ENCODE results near the gene TGFB2. TPM values are rescaled to one million over a fixed set of nuclear protein-coding genes. Genes with fewer than 3 reads are reported as not detected.
A peak's percentile ranks its signal among the peaks of the same experiment; 100 is the strongest.

The TGFB2 gene
- total RNA-seq, 2 experiments from 2014 or later = 0.04 TPM; not detected in 1

DNA sequence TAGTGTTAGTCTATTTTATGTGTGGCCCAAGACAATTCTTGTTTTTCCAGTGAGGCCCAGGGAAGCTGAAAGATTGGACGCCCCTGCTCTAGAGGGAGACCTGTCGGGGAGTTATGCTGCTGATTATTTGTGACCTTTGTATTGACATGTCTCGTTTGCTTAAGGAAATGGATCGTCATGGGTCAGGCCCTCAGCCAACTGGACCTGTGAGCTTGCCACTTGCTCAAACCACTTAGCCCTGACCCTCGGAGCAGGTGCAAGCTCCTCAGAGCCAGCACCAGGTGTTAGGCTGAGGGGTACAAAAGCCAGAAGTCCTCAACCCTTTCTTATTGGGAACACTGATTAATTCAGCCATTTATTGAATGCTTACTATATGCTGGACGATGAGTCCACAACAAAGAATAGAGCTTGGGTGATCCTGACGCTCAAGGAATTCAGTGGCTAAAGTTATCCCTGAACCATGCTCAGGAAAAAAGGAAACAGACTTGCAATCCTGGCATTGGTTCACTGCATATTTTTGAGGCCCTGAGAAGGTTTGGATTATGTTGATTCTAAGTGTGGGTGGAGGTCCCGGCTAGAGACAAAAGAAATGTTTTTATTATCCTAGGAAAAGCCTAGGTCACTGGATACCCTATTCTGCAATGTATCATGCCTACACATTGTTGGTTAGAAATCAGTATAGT, 19.0 kb downstream of the TGFB2 start:
- no peaks in the 10 kb centered on the region for H3K4me1 Mint-ChIP-seq
- no peaks in the 10 kb centered on the region for H3K9me3 Mint-ChIP-seq
- H3K27me3 Mint-ChIP-seq = peaks cover 7% of the 10 kb centered on the region
- no peaks in the 10 kb centered on the region for H3K36me3 Mint-ChIP-seq
- no peak overlapping the region for H3K4me3 Mint-ChIP-seq
- no peak for DNase-seq
- no peak overlapping the region for H3K27ac Mint-ChIP-seq

DNA sequence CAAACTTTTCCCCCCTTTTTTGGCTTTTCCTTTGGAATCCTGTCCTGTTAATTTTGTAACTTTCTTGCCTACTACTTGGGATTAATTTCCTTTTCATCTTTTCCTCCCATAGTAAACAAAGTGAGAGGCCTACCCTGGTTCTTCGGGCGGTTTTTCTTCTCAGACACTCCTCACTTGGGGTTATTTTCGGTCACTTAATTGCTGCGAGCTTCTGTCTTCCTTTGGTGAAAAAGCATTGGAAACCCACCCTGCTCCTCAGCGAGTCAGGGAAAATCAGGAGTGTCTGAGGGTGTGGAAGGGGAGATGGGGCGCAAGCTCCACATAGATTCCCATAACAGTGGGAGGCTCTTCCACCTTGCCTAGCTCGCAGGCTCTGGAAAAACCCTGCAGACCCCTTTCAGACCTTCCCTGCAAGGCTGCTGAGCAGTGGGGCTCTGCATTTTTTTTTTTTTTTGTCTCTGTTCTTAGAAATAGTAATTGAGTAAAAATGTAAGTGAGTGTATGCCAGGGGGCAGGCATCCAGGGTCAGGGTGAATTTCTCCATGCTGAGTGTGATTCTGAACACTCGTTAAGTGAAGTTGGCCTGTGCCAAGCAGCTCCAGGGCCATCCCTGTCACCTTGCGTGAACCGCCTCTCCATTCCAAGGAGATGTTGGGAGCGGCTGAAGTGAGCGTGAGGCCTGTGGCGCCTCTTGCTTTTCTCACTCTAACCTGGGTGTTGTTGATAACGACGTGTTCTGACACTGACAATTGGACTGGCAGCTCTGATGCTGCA, 20.3 kb downstream of the TGFB2 start:
- DNase-seq = no peak
- Mint-ChIP-seq H3K27me3 (peaks cover 7% of the 10 kb centered on the region), H3K4me1 (no peaks in the 10 kb centered on the region), H3K36me3 (no peaks in the 10 kb centered on the region), H3K9me3 (no peaks in the 10 kb centered on the region), H3K4me3 (no peak overlapping the region), H3K27ac (no peak overlapping the region)

DNA sequence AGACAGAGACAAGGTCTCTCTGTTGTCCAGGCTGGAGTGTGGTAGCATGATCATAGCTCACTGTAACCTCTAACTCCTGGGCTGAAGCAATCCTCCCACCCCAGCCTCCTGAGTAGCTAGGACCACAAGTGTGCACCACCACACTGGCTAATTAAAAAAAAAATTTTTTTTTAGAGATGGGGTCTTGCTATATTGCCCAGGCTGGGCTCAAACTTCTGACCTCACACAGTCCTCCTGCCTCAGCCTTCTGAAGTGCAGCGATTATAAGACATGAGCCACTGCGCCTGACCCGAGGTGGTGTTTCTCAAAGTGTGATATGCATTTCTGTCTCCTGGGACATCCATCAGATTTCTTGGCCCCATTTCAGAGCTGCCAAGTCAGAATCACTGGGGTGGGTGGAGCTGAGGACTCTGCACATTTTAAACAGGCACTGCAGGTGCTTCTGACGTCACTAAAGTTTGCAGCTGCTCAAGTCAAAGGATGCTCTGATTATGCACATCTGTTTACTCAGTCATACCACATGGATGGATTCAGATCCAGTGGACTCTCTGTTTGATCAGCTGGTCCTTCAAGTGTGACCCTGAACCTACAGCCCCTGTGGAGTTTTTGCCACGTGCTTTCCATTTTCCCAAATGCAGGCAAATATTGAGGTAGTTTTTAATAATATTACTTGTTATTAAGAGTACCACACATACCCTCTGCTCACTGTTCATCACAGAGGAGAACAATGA, 21.4 kb downstream of the TGFB2 start:
- Mint-ChIP-seq H3K27me3 (peaks cover 7% of the 10 kb centered on the region), H3K9me3 (no peaks in the 10 kb centered on the region), H3K36me3 (peaks cover 2% of the 10 kb centered on the region), H3K4me3 (no peak overlapping the region), H3K27ac (no peak overlapping the region), H3K4me1 (no peaks in the 10 kb centered on the region)
- no peak for DNase-seq

DNA sequence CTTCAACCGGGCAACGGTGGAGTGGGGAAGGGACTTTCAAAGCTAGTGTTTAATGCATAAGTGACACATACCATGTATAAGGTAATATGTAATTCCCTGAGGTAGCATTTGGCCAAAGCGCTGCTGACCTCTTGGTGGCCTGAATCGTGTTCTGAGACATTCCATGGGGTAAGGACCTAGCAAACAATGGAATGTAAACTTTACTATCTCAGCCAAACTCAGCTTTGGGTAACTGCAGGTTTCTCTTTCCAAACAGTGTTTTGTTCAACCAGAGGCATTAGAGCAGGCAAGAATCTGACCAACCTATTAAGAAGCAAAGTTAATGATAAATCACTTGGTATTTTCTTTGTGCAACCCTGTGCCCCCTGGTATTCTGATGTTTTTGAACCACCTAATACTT, 22.0 kb downstream of the TGFB2 start:
- peaks cover 13% of the 10 kb centered on the region for H3K27me3 Mint-ChIP-seq
- no peak for DNase-seq
- no peaks in the 10 kb centered on the region for H3K4me1 Mint-ChIP-seq
- peaks cover 2% of the 10 kb centered on the region for H3K36me3 Mint-ChIP-seq
- H3K4me3 Mint-ChIP-seq = no peak overlapping the region
- H3K9me3 Mint-ChIP-seq = no peaks in the 10 kb centered on the region
- H3K27ac Mint-ChIP-seq = no peak overlapping the region

DNA sequence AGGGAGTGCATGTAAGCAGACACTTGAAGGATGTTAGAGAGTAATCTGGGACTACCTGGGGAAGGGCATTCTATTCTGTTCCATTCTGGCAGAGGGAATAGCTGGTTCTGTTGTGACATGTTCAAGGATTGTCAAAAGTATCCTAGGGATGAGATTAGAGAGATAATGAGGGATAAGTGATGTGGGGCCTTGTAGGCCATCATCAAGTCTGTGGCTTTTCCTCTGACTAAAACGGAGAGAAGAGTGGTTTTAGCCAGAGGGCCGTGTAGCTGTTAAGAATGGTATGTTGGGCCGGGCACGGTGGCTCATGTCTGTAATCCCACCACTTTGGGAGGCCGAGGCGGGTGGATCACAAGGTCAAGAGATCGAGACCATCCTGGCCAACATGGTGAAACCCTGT, 23.6 kb downstream of the TGFB2 start:
- Mint-ChIP-seq H3K4me1 (no peaks in the 10 kb centered on the region), H3K27ac (no peak overlapping the region), H3K36me3 (peaks cover 2% of the 10 kb centered on the region), H3K9me3 (no peaks in the 10 kb centered on the region), H3K27me3 (peaks cover 19% of the 10 kb centered on the region), H3K4me3 (no peak overlapping the region)
- DNase-seq = no peak

DNA sequence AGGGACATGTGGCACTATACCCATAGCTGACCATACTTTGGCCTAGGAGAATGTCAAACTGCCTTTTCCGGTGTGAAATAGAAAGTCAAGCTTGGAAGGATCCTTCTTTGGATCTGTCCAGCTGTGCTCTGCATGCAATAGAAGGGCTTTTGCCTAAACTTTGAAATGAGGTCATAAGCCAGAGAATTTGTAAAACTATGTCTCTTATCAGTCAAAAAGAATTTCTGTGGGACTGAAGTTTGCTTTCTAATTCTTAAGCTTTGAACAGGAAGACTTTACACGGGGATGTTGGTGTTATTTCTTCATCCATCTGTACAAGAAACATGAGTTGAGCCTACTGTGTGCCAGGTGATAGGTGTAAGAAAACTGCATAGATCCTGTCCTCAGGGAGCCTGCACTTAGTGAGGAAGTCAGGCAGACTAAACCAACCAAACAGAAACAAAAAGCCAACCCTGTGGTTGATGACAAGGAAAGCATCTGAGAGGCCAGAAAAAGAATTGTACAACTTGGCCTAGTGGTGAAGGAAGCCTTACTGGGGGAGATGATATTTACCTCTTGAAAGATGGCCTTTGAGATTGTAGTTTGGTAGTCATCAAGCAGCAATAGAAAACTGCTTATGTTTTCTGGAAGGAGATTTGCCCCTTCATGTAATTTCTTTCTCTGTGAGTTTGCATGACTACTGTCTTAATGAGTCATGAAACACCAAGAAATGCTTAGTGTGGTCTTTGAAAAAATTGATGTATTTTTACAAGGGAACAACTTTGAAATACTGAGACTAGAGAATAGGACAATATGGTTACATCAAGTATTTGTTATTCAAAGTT, 24.8 kb downstream of the TGFB2 start:
- H3K27me3 Mint-ChIP-seq = peaks cover 31% of the 10 kb centered on the region
- no peaks in the 10 kb centered on the region for H3K9me3 Mint-ChIP-seq
- DNase-seq = no peak
- no peak overlapping the region for H3K4me3 Mint-ChIP-seq
- H3K4me1 Mint-ChIP-seq = peaks cover 2% of the 10 kb centered on the region
- no peak overlapping the region for H3K27ac Mint-ChIP-seq
- peaks cover 2% of the 10 kb centered on the region for H3K36me3 Mint-ChIP-seq

DNA sequence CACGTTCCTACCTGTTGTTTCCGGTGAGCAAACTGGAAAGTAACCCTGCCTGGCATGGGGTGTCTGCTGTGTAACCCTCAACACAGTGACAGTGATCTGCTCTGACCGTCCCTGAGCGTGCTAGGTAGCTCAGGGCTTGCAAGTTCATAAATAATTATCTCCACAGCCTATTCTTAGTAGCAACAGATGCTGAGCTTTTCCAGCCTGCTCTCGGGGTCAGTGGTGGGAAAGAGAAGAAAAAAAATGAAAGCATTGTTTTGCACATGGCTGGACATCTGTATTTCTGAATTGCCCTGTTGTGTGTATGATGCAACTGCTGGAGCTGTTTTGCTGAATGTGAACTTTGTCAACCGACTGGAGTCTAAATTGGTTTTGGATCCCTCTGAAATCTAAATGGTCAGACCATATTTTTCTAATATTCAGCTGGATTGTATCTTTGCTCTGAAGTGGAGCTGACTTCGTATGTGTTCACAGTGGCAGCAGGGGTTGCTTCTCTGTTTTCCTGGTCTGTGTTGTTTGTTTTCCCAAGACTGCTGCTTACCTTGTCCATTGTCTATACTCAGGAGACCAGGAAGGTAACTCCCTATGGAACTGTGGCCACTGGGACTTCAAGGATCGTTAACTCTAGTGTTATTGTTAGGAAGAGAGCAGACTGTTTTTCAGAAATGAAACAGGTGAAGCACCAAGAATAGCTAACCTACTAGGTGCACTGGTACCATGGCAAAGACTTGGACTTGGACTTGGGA, 27.0 kb downstream of the TGFB2 start:
- H3K27ac Mint-ChIP-seq = no peak overlapping the region
- DNase-seq = no peak
- peaks cover 2% of the 10 kb centered on the region for H3K36me3 Mint-ChIP-seq
- no peaks in the 10 kb centered on the region for H3K9me3 Mint-ChIP-seq
- no peak overlapping the region for H3K4me3 Mint-ChIP-seq
- peaks cover 41% of the 10 kb centered on the region for H3K27me3 Mint-ChIP-seq
- peaks cover 15% of the 10 kb centered on the region for H3K4me1 Mint-ChIP-seq

DNA sequence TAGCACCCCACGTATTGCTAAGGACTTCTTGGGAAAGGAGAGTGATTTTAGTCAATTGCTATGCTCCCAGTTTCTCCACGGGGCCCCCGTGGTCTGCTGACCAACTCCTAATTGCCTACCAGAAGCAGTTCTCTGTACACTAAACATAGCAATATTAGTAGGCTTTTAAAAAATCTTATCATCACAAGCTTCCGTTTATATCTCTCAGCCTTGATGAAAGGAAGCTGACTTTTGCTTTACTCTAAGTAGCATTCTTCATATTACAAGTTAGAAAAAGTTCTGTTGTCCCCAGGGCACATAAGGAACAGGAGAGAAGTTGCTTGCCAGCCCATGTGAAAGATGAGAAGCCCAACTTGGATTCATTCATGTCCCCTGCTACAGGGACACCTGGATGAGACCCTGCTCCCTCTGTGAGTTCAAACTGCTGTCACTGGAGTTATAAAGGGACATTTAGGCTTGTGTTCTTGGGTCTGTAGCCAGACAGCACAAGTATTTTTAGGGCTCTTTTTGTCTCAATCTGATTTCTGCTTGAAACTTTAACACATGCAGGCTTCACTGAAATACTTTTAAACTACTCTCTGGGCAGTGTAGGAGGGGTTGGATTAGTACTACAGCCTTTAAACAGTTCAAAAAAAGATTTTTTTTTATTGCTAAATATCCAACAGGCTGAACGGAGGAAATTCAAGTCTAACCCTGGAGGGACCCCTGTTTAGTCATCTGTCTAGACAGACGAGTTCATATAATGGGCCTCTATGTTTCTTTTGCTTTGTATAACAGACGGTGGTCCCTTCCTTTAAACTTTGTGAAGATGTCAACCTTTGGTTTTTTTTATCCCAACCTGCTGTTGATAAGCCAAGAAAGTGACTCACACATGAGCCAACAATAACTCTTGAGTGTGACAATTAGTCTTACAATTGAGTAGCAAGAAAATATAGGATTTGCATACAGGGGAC, 29.5 kb downstream of the TGFB2 start:
- Mint-ChIP-seq H3K27ac (no peak overlapping the region), H3K36me3 (peaks cover 2% of the 10 kb centered on the region), H3K4me1 (peaks cover 22% of the 10 kb centered on the region), H3K9me3 (no peaks in the 10 kb centered on the region), H3K27me3 (peaks cover 43% of the 10 kb centered on the region), H3K4me3 (no peak overlapping the region)
- no peak for DNase-seq

DNA sequence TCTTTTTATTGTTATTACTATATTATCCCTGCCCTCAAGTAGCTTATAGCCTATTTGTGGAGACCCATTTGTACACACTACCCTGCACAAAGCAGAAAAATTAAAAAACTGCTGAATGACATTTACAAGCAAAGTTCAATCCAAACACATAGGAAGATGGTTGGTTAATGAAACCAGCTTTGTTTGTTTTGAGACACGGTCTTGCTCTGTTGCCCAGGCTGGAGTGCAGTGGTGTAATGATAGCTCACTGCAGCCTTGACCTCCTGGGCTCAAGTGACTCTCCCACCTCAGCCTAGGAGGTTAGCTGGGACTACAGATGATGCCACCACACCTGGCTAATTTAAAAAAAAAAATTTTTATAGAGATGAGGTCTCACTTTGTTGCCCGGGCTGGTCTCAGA, 31.6 kb downstream of the TGFB2 start:
- Mint-ChIP-seq H3K4me3 (no peak overlapping the region), H3K27me3 (peaks cover 61% of the 10 kb centered on the region), H3K36me3 (no peaks in the 10 kb centered on the region), H3K4me1 (peaks cover 22% of the 10 kb centered on the region), H3K9me3 (no peaks in the 10 kb centered on the region), H3K27ac (no peak overlapping the region)
- DNase-seq = no peak

DNA sequence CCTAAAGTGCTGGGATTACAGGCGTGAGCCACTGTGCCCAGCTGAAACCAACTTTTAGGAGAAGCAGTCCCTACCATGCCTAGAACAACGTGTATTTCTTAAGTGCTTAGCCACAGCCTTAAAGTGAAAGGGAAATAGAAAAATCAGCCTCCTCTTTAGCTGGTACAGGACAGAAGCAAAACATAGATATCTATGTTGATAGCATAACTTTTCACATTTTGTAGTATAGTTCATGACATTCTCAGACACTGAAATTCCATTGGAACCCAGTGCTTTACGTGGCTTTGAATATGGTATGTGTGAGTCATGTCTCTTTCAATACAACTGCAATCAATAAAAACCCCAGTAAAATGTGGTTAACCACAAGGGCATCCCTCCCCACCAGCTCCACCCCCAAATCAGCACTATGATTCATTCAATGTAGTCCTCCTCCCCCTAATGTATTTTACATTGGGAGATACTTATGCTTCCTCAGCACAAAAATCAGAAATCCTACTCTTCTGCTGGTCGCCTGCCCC, 32.1 kb downstream of the TGFB2 start:
- H3K27ac Mint-ChIP-seq = peak overlapping the region; percentile 70
- no peak overlapping the region for H3K4me3 Mint-ChIP-seq
- peaks cover 61% of the 10 kb centered on the region for H3K27me3 Mint-ChIP-seq
- H3K4me1 Mint-ChIP-seq = peaks cover 22% of the 10 kb centered on the region
- no peaks in the 10 kb centered on the region for H3K36me3 Mint-ChIP-seq
- no peaks in the 10 kb centered on the region for H3K9me3 Mint-ChIP-seq
- peak; percentile 75 for DNase-seq

DNA sequence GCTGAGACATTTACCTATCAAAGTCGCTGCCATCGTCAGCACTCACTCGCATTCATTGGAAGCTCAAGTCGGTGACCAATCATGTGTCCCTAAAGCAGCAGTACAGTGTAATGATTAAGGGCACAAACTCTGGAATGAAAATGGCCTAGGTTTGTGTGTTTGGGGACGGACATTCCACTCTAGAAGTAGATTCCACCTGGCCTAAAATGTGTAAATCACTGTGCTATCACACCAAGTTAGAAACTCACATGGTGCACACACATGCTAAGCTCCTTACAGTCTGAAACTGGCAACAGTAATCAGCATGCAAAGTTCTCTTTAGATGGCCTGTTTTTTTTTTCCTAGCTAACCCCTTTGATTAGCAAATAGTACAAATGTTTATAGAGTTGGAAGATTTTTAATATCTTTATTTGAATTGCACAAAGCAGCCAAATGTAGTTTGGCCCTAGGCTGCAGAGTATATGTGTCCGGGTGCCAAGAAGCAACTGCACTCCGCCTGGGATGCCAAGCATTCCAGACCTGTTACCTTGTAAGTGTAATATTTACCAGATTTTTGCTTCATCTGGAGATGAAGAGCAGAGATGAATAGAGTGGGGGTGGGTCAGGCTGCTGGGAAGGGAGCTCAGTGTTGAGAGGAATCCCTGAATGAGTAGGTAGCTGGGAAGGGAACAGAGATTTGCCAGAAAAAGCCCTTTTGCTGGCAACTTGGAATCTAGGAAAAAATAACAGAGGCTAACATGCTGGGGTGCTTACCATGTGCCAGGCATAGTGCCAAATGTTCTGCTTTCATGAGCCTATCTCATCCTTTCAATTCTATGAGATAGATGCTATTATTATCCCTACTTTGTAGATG, 35.2 kb downstream of the TGFB2 start:
- no peaks in the 10 kb centered on the region for H3K36me3 Mint-ChIP-seq
- no peak overlapping the region for H3K4me3 Mint-ChIP-seq
- H3K27ac Mint-ChIP-seq = no peak overlapping the region
- no peak for DNase-seq
- H3K27me3 Mint-ChIP-seq = peaks cover 65% of the 10 kb centered on the region
- H3K9me3 Mint-ChIP-seq = no peaks in the 10 kb centered on the region
- peaks cover 22% of the 10 kb centered on the region for H3K4me1 Mint-ChIP-seq

DNA sequence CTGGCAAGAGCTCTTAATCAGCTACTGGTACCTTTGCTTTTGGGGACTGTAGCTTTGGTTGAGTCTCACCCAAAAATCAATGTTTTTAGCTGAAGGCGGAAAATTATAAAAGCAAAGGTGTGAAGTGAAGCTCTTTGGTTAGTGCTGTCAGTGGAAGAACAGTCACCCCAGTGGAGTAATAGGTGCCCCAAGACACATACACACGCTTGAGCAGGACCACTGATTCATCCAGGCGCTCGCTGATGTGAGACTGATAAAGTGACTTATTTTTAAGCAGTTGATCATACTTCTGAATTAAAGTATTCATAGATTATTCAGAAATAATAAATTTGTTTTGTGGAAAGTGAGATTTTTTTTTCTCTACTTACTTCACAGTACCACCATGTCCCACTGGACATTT, 37.1 kb downstream of the TGFB2 start:
- H3K27me3 Mint-ChIP-seq = peaks cover 68% of the 10 kb centered on the region
- DNase-seq = no peak
- H3K4me3 Mint-ChIP-seq = no peak overlapping the region

More for the DNA sequence above, 37.1 kb downstream of the TGFB2 start:
- Mint-ChIP-seq H3K4me1 (peaks cover 11% of the 10 kb centered on the region), H3K9me3 (no peaks in the 10 kb centered on the region), H3K36me3 (no peaks in the 10 kb centered on the region), H3K27ac (no peak overlapping the region)

All from activated naive CD8-positive, alpha-beta T cell treated with anti-CD3 and anti-CD28 coated beads for 36 hours (primary cell).